Measurements from ENCODE around the gene LEMD1. TPM values are rescaled to one million over a fixed set of nuclear protein-coding genes. Genes with fewer than 3 reads are reported as not detected.
A peak's percentile ranks its signal among the peaks of the same experiment; 100 is the strongest.

The LEMD1 gene
- total and polyA plus RNA-seq, 4 donors, result 0.72 to 1.5 (median 1.1) TPM

DNA sequence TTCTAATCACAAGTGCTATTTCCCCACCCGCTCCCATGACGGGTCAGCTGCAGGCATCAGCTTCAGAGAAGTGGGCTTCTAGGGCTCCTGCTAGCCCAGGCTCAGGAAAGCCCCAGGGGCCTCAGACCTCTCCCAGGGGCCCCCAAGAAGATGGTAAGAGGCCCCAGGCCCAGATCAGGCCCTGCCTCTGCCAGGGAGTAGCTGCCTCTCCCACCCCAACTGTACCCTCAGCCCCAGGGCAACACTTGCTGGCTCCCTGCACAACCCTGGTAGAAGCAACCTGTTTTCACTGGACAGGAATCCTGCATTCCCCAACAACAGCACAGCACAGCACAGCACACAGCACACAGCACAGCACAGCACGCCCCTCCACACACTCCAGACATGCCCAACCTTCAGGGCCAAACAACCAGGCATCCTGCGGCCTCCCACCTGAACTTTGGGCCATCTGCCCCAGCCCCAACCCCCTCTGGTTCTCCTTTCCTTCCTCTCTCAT is 27.4 kb upstream of the LEMD1 start:
- Histone ChIP-seq H3K9me3 (ENCODE audit: control insufficient read depth in 4 of 4, insufficient read depth in 3 of 4, low read length in 3 of 4) (no peaks in the 10 kb centered on the region), H3K4me3 (peak overlapping the region; percentile 4), H3K9ac (ENCODE audit: insufficient read depth in 1 of 2, low read length in 2 of 2) (peak overlapping the region in 1 of 2 donors; percentile 32), H3K27me3 (ENCODE audit: control insufficient read depth in 3 of 3, insufficient read depth in 3 of 3, low read length in 2 of 3) (peaks cover 0 to 18% (median 16%) of the 10 kb centered on the region in 3 donors), H3K27ac (ENCODE audit: low read depth in 1 of 2, low read length in 1 of 2) (peak overlapping the region in 1 of 2 donors; percentile 58), H3K36me3 (ENCODE audit: control insufficient read depth in 4 of 4, insufficient read depth in 4 of 4, low read length in 4 of 4) (no peaks in the 10 kb centered on the region), H3K4me1 (ENCODE audit: control insufficient read depth in 5 of 5, insufficient read depth in 5 of 5, low read length in 5 of 5) (peaks cover 0 to 39% (median 8%) of the 10 kb centered on the region in 5 donors)
- DNase-seq (no peak), ATAC-seq (ENCODE audit: insufficient read depth, low FRiP score) (no peak)
- 77 to 91% methylated on average over 4 of the region's 4 CpGs for WGBS, 2 donors
- TF ChIP-seq, protein P1, sequence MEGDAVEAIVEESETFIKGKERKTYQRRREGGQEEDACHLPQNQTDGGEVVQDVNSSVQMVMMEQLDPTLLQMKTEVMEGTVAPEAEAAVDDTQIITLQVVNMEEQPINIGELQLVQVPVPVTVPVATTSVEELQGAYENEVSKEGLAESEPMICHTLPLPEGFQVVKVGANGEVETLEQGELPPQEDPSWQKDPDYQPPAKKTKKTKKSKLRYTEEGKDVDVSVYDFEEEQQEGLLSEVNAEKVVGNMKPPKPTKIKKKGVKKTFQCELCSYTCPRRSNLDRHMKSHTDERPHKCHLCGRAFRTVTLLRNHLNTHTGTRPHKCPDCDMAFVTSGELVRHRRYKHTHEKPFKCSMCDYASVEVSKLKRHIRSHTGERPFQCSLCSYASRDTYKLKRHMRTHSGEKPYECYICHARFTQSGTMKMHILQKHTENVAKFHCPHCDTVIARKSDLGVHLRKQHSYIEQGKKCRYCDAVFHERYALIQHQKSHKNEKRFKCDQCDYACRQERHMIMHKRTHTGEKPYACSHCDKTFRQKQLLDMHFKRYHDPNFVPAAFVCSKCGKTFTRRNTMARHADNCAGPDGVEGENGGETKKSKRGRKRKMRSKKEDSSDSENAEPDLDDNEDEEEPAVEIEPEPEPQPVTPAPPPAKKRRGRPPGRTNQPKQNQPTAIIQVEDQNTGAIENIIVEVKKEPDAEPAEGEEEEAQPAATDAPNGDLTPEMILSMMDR (IDR thresholded peaks at IDR 0.05; ENCODE audit: control extremely low read depth, extremely low read depth), result no peak

DNA sequence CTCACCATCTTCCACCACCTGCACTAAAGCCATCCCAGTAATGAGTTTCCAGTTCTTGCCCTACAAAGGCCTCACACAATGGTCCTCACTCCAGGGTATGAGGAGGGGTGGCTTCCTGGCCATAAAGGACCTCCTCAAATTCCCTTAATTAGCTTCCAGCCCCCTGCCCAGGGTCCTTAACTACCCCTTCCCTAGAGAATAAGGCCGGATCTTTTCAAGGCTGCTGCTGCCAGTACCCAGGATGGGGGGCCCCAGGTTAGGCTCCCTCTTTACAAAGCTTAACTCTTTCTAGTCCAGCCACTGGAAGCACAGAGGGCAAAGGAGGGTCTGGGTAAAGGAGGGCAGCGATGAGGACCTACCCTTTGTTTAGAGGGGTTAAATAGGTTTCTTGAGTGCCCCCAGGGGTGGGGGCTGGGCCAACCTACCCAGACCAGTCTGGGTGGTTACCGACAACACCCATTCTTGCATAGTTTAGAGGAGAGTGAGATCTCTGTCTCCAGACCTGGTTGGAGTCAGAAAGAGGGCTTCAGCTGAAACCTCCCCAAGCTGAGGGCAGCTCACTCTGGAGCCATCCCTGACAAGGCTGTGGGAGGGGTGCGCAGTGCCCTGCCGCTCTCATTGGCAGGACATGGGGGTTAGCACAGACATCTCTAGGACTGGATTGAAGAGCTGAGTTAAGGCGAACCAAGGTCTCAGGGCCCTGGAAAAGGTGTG is 26.8 kb upstream of the LEMD1 start:
- ATAC-seq (ENCODE audit: insufficient read depth, low FRiP score) (no peak), DNase-seq (no peak)
- Histone ChIP-seq H3K27me3 (ENCODE audit: control insufficient read depth in 3 of 3, insufficient read depth in 3 of 3, low read length in 2 of 3) (peaks cover 0 to 13% (median 10%) of the 10 kb centered on the region in 3 donors), H3K9me3 (ENCODE audit: control insufficient read depth in 4 of 4, insufficient read depth in 3 of 4, low read length in 3 of 4) (no peaks in the 10 kb centered on the region), H3K4me1 (ENCODE audit: control insufficient read depth in 5 of 5, insufficient read depth in 5 of 5, low read length in 5 of 5) (peaks cover 0 to 39% (median 8%) of the 10 kb centered on the region in 5 donors), H3K36me3 (ENCODE audit: control insufficient read depth in 4 of 4, insufficient read depth in 4 of 4, low read length in 4 of 4) (no peaks in the 10 kb centered on the region), H3K9ac (ENCODE audit: insufficient read depth in 1 of 2, low read length in 2 of 2) (peak overlapping the region in 1 of 2 donors; percentile 32), H3K27ac (ENCODE audit: low read depth in 1 of 2, low read length in 1 of 2) (peak overlapping the region in 1 of 2 donors; percentile 58), H3K4me3 (peak overlapping the region; percentile 4)
- TF ChIP-seq, protein P1 (IDR thresholded peaks at IDR 0.05; ENCODE audit: control extremely low read depth, extremely low read depth), result no peak
- 69 to 89% methylated on average over 4 to 6 of the region's 6 CpGs for WGBS, 2 donors

DNA sequence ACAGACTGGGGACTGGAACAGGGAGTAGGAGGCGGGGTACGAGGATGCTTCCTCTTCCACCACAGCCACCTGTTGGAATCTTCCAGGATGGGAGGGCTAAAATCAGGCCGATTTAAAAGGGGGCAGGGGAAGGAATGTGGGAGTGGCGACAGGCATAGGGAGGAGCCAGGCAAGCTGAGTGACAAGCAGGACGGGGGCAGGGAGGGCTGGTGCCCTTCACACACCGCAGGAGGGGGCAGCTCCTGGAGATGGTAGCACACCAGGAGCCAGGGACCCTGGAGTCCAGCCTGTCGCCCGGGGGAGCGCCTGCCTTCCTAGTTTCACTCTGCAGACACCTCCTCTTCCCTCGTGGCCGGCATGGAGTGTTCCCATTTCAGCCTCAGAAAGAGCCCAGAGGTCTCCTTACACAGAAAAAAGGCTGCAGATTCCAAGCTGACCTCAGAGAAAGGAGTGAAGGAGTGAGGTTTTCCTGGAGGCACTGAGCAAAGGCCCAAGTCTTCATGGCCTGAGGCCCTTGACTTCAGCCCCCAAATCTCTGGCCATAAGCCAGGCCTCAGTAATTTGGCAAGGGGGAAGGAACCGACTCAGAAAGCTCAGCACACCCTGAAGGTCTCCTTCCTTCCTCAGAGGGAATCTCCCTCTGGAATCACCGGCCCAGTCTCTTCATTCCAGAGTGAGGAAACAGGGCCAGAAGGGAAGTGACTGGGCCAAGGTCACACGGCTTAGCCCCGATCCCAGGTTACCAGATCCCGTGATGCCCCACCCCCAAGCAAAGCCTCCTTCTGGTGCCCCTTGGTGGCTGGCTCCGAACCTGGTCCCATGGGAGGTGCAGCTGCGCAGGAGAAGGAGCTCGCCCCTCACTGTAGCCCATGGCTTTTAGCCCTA is 25.8 kb upstream of the LEMD1 start:
- no peaks in the 10 kb centered on the region for H3K9me3 ChIP-seq (ENCODE audit: control insufficient read depth in 4 of 4, insufficient read depth in 3 of 4, low read length in 3 of 4)
- H3K4me1 ChIP-seq (ENCODE audit: control insufficient read depth in 5 of 5, insufficient read depth in 5 of 5, low read length in 5 of 5), result peaks cover 0 to 39% (median 8%) of the 10 kb centered on the region in 5 donors
- no peak for ATAC-seq (ENCODE audit: insufficient read depth, low FRiP score)
- WGBS, 2 donors, result 50 to 67% methylated on average over 19 of the region's 19 CpGs
- no peak overlapping the region for H3K4me3 ChIP-seq
- DNase-seq, result no peak
- H3K36me3 ChIP-seq (ENCODE audit: control insufficient read depth in 4 of 4, insufficient read depth in 4 of 4, low read length in 4 of 4), result no peaks in the 10 kb centered on the region
- H3K27me3 ChIP-seq (ENCODE audit: control insufficient read depth in 3 of 3, insufficient read depth in 3 of 3, low read length in 2 of 3), result peaks cover 0 to 6% (median 1%) of the 10 kb centered on the region in 3 donors
- TF ChIP-seq, protein P1 (IDR thresholded peaks at IDR 0.05; ENCODE audit: control extremely low read depth, extremely low read depth), result no peak
- H3K27ac ChIP-seq (ENCODE audit: low read depth in 1 of 2, low read length in 1 of 2), result no peak overlapping the region
- no peak overlapping the region for H3K9ac ChIP-seq (ENCODE audit: insufficient read depth in 1 of 2, low read length in 2 of 2)
